HG03280 (cell line): Measurements from ENCODE around the gene BTN3A1.

Source experiments
- ATAC-seq: cut with Tn5 transposase; IDR thresholded peaks from one replicate; pipeline ENCODE4 v1.9.1; 2021; ENCODE audit warnings: mild to moderate bottlenecking, moderate library complexity; ENCODE audit not compliant: unreplicated experiment

Gene BTN3A1

GRCh38 chr6:26379292-26379691, 22.8 kb upstream of the BTN3A1 start:
- ATAC-seq = no peak

DNA sequence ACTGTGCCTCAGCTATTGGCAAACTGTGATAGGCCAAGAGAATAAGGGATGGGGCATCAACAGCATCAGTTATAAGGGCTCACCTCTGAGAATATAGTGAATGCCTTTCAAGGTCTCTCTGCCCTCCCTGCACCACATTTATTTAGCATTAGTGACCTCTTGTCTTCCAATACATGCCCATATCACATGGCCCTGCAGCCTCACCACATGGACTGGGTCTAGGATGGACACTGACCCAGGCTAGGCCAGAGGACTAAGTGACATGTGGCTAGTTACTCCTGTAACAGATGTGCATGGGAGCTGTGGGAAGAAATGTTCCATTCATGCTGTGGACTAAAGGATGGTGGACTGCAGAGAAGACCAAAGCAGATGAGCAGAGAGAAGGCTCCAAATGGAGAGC, 22.3 kb upstream of the BTN3A1 start:
- no peak for ATAC-seq

GRCh38 chr6:26380256-26380655, 21.8 kb upstream of the BTN3A1 start:
- no peak for ATAC-seq

DNA sequence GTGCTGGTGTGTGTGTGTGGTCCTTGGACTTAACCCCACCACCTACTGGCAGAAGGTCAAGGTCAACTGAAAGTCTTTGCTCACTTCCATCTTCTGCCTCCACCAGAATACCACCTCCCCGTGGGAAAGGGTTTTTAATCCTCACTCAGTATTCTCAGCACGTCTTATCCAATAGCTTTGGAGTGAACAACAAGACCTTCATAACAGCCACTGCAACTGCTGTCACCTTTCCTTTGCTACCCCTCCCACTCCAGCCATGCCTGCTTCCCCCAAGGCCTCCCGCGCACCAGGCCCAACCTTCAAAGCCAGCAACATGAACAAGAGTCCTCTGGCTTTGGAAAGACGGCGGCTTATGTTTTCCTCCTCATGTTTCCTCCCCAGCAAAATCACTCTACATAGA, 20.0 kb upstream of the BTN3A1 start:
- ATAC-seq = no peak

- no peak for ATAC-seq
Observed at GRCh38 chr6:26383624-26384417, 18.3 kb upstream of the BTN3A1 start.

- no peak for ATAC-seq
Observed at GRCh38 chr6:26385734-26386125, 16.3 kb upstream of the BTN3A1 start.

DNA sequence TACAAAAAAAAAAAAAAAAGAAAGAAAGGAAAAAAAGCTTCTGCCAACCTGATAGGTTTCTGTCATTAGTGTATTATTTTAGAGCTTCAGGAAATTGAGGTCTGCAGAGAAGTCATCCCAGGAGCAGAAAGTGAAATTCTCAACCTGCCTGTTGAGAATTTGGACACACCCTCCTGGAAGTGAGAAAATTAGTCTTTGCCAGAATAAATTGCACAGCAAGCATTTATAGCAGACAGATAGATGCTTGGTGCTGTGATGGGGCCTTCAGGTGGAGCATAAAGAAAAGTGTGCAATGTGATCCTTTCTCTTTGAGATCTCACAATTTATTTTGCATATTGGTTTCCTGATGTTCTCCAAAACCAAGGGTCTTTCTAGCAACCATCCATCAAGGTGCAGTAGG, 14.5 kb upstream of the BTN3A1 start:
- no peak for ATAC-seq

DNA sequence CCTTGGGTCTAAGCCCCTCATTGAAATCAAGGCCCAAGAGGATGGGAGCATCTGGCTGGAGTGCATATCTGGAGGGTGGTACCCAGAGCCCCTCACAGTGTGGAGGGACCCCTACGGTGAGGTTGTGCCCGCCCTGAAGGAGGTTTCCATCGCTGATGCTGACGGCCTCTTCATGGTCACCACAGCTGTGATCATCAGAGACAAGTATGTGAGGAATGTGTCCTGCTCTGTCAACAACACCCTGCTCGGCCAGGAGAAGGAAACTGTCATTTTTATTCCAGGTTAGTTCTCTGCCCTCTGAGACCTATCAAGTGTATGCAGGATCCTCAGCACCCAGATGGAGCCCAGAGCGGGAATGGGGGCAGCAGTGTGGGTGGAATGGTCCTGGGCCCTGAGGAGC, 14.1 kb upstream of the BTN3A1 start:
- ATAC-seq = no peak

DNA sequence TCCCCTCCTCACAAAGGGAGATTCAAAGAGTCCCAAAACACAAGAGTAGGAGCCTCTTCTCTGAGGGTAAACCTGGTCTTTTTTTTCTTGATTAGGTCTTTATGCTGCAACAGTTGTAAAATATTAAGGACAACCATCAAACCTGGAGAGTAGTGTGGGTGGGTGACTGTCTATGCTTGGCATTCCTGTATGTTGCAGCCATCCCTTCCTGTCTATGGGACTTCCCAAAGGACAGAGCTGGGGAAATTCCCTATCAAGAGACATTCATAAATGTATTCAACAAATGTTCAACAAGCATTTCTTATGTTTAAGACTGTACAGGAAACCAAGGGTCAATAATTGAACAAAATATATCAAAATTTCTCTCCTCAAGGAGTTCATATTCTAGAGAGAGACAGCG, 13.6 kb upstream of the BTN3A1 start:
- no peak for ATAC-seq

- ATAC-seq = no peak
Observed at GRCh38 chr6:26389349-26389894, 12.7 kb upstream of the BTN3A1 start.

GRCh38 chr6:26390531-26390930, 11.5 kb upstream of the BTN3A1 start:
- no peak for ATAC-seq

DNA sequence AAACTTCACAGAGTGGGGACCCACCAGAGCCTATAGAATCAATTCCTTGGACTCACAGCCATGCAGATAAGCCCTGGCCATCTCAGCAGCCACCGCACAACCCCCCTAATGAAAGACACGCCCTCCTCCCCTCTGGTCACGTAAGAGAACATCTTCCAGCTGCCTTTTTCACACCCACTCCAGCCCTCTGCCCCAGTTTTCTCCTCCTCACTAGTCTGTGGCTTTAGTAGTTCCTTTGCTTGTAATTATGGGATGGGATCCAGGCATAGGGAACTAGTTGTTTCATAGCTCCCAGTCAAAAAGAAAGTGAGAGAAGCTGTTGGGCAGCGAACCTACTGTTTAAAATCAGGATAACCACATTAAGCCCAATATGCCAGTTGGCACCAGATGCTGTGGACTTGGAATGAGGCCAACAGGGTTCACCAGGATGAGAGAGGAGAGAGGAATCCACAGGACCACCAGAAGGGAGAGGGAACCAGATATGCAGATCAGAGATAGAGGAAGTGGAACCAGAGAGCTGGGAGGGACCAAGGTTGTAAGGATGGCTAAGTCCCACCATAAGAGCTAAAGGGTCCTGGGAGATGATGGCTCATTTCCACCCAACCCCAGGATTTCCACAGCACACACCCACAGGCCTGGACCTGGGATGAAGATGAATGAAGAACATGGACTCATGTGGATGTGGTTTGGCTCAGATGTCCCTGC, 9.0 kb upstream of the BTN3A1 start:
- no peak for ATAC-seq

DNA sequence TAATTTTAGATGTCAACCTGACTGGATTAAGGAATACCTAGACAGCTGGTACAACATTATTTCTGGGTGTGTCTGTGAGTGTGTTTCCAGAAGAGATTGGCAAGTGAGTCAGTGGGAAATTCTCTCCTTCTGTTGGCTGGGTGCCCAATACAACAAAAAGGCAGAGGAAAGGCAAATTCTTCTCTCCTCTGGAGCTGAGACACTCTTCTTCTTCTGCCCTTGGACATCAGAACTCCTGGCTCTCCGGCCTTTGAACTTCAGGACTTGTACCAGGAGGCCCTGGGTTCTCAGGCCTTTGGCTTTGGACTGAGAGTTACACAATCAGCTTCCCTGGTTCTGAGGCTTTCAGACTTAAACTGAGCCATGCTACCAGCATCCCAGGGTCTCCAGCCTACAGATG, 7.8 kb upstream of the BTN3A1 start:
- ATAC-seq = no peak

DNA sequence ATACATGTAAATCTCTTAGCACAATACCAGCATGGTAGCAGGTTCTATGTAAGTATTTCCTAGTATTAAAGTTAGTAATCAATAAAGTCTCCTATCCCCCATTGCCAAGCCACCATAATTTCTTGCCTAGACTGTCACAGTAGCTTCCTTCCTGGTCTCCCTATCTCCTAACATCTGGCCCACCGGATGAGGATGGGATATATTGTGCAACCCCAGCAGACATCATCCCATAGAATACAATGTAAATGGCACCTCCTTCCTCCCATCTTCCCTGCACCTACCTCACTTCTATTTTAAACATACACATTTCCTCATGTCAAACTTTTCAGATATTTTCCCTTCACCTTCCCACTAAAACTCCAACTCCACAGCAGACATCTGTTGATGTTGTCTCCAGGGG, 3.5 kb upstream of the BTN3A1 start:
- no peak for ATAC-seq

DNA sequence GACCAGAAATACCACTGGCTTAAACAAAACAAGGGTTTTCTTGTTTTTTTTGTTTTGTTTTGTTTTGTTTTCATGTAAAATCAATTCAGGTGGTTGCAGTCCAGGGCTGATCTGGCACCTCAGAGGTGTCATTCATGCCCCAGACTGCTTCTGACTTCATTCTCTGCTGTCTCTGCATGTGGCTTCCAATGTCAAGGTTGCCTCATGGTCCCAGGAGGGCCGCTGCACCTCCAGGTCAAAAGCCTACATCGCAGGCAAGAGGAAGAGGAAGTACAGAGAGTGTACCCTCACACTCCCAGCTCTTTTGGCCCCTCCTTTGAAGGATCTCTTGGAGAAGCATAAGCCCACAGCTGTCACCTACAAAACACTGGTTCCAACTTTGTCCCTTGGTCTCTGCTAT, 1.4 kb upstream of the BTN3A1 start:
- ATAC-seq = no peak

- ATAC-seq = no peak
Observed at GRCh38 chr6:26401389-26401986, 587 bp upstream of the BTN3A1 start.

DNA sequence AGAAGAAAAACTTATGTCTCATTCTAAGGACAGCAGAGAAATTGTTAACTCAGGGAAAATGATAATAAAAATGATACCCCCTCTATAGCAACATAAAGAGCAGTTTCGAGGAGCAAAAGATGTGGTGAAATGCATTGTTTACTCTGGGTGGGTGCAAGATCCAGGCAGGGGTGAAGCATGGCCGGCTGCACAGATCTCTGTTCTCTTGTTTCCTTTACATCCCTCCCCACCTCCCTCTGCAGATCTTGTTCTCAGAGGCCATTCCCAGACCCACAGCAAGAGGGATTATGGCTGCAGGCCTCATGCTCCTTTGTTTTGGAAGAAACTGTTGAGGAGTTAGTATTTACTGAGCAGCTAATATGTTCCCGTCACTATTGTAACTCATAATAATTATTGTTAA, 1.8 kb downstream of the BTN3A1 start:
- no peak for ATAC-seq

GRCh38 chr6:26404546-26404945, 2.5 kb downstream of the BTN3A1 start:
- ATAC-seq = no peak

DNA sequence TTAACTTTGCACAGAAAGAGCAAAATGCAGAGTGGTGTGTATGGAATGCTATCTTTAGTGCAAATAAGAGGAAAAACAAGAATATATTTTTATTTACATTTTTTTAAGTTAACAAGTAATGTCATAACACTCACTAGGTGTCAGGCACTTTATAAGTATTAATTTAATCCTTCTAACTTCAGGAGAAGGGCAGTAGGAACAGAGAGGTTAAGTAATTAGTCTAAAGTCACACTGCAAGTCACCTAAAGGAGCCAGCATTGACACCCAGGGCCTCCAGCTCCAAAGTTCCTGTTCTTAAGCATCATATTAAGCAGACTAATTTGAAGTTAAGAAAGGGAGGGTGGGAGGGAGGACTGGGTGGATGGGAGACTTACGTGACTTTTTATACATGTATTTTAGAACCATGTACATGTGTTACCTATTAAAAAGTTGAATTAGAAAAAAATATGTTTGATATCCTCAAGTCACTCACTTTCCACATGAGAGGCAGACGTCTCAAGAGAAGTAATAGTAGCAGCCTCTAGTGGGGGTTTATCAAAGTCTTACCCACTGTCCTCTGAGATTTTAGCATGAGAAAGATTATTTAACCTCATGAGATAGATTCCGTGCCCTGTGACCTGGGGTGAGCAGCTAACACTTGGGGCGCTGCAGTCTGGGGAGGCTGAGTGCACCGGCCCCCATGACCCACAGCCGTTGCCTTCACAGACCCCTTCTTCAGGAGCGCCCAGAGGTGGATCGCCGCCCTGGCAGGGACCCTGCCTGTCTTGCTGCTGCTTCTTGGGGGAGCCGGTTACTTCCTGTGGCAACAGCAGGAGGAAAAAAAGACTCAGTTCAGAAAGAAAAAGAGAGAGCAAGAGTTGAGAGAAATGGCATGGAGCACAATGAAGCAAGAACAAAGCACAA, 7.0 kb downstream of the BTN3A1 start:
- ATAC-seq = no peak

DNA sequence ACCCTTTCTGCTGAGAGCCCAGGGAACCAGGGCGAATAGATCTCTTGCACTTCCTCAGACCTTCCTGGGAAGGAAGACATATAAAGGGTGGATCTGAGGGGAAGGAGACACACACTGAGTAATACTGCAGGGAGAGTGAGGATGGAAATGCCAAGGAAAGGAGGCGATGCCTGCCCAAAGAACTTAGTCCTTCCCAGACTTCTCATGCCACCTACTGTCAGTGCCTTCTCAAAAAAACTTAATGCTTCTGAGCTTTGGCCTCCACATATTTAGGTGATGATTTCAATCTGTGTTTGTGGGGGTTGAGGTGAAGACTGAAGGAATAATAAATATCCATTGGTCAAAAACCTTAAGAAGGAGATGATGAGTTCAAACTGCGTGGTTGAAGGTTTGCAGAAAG, 9.7 kb downstream of the BTN3A1 start:
- no peak for ATAC-seq

DNA sequence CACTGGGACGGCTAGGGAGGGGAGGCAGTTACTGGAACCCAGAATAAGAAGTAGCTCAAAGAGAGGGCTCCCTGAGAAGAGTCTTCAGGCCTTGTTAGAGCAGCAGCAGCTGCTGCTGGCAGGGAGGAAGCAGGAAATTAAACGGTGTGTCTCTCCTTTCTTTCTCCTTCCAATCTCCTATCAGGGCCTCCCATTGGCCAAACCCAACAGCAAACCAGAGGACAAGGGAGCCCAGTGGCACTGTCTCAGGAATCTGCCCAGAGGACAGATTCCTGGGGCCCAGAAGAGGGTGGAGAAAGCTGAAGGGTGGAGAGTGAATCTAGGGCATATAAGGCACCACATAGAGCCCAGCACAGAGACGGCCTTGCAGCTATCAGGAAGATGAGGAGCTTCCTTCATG, 10.2 kb downstream of the BTN3A1 start:
- ATAC-seq = no peak
